ENCODE data around the gene HDAC4.

DNA sequence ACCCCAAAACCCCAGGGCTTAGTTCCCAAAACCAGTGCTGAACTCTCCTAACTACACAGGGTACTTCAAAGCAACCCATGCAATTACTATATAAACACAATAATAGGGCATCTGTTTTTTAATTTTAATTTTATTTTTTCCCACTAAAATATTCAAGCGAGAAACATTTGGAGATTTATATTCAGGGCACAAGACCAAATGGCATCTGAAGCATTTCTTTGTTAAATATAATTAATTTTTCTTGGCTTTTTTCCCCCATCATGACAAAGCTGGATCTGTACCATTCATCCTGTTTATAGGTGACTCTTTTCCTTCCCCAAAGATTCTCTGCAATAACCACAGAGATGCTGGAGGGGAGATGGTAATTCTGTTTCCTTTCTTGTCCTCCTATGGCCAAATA lies 18.1 kb upstream of the HDAC4 start:
- TF ChIP-seq, protein P1, sequence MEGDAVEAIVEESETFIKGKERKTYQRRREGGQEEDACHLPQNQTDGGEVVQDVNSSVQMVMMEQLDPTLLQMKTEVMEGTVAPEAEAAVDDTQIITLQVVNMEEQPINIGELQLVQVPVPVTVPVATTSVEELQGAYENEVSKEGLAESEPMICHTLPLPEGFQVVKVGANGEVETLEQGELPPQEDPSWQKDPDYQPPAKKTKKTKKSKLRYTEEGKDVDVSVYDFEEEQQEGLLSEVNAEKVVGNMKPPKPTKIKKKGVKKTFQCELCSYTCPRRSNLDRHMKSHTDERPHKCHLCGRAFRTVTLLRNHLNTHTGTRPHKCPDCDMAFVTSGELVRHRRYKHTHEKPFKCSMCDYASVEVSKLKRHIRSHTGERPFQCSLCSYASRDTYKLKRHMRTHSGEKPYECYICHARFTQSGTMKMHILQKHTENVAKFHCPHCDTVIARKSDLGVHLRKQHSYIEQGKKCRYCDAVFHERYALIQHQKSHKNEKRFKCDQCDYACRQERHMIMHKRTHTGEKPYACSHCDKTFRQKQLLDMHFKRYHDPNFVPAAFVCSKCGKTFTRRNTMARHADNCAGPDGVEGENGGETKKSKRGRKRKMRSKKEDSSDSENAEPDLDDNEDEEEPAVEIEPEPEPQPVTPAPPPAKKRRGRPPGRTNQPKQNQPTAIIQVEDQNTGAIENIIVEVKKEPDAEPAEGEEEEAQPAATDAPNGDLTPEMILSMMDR (conservative IDR thresholded peaks at IDR 0.05; ENCODE audit: low read length) = no peak
- TF ChIP-seq EZH2phosphoT487 (IDR thresholded peaks at IDR 0.05; ENCODE audit: borderline replicate concordance) = no peak

Measured in Loucy (cell line).